Measurements from ENCODE around the gene DOCK3. TPM values are rescaled to one million over a fixed set of nuclear protein-coding genes. Genes with fewer than 3 reads are reported as not detected.

The DOCK3 gene
- total RNA-seq, 3 donors from 2014 or later (not counting 1 experiment from before 2014, with no cell fraction given), result 1.4 to 2.4 (median 1.7) TPM

DNA sequence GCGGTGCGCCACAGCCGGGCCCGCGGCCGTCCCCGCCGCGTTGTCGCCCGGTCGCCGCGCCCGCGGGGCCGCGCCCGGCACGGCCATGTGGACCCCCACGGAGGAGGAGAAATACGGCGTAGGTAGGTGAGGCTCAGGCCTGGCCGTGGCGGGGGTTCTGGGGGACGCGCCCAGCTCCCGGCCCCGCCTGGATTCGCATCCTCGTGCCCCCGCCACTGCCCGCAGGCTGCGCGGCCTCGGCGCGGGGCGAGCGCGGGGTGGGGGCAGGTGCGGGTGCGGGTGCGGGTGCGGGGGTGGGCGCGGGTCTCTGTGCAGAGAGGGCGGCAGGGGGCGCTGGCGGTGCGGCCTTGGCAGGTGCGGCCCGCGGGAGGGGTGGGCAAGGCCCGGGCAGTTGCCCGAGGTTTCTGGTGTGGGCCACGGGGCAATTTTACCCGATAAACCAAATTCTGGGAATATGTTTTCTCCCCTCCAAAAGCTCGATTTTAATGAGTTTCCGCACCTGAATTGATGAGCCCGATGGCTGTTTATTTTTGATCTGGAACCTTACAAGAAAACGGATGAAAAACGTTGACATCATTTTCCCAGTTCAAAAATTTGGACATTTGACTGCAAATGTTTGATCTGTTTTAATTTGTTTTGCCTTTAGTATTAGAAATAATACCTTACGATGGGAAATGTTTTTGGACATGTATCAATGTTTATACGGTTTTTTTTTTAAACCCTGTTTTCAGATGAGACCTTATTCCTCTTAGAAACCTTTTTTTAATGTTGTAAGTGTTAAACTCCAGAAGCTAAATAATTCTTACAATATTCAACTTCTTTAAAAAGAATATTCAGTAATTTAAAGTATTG, 678 bp downstream of the DOCK3 start:
- no peaks in the 10 kb centered on the region for H3K9me3 Mint-ChIP-seq
- H3K27me3 ChIP-seq (ENCODE audit: control insufficient read depth, insufficient read depth, low read length), result peaks cover 24% of the 10 kb centered on the region
- intact Hi-C loops (cut with micrococcal nuclease), result no loop called here

DNA sequence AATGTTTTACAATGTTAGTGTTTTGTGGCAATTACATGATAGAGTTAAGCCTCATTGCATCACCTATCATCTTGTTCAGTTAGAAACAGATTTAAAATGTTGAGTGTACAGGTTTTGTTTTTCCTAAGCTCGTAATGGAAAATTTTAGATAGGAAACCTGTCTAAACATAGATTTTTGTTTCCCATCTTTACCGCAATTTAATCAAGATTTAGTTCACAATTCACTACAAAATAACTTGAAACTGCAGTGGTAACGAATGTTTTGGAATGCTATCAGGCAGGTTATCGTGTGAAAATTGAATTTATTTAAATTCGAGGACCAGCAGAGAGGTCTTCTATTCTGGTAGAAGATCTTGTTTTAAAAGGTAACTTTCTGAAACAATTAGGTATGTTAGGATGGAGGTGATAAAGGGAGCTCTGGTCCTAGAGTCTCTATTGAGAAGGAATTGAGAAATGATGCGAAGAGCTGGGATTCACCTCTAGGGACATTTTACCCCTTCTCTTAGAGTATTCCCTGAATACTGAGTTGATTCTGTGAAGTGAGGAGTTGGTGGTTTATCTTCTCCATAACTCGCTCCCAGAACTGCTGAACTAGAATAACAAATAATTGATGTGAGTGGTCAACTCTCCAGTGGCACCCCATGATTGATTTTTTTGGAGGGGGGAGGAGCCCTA, 1.4 kb downstream of the DOCK3 start:
- Histone ChIP-seq H3K27ac (ENCODE audit: low read length) (no peak overlapping the region), H3K36me3 (ENCODE audit: control insufficient read depth, insufficient read depth, low read length) (no peaks in the 10 kb centered on the region), H3K9me3 (ENCODE audit: control insufficient read depth, insufficient read depth, low read length) (no peaks in the 10 kb centered on the region), H3K4me1 (ENCODE audit: control insufficient read depth, insufficient read depth, low read length) (peaks cover 7% of the 10 kb centered on the region), H3K4me3 (ENCODE audit: low read length) (no peak overlapping the region), H3K27me3 (ENCODE audit: control insufficient read depth, insufficient read depth, low read length) (peaks cover 24% of the 10 kb centered on the region)
- TF ChIP-seq, protein P1, sequence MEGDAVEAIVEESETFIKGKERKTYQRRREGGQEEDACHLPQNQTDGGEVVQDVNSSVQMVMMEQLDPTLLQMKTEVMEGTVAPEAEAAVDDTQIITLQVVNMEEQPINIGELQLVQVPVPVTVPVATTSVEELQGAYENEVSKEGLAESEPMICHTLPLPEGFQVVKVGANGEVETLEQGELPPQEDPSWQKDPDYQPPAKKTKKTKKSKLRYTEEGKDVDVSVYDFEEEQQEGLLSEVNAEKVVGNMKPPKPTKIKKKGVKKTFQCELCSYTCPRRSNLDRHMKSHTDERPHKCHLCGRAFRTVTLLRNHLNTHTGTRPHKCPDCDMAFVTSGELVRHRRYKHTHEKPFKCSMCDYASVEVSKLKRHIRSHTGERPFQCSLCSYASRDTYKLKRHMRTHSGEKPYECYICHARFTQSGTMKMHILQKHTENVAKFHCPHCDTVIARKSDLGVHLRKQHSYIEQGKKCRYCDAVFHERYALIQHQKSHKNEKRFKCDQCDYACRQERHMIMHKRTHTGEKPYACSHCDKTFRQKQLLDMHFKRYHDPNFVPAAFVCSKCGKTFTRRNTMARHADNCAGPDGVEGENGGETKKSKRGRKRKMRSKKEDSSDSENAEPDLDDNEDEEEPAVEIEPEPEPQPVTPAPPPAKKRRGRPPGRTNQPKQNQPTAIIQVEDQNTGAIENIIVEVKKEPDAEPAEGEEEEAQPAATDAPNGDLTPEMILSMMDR (IDR thresholded peaks at IDR 0.05), result no peak
- peaks cover 0 to 6% of the 10 kb centered on the region in 2 donors for H3K4me1 Mint-ChIP-seq
- no peak overlapping the region for H3K4me3 Mint-ChIP-seq
- intact Hi-C loops (cut with micrococcal nuclease), result no loop called here
- no peaks in the 10 kb centered on the region for H3K36me3 Mint-ChIP-seq
- ATAC-seq, result no peak
- no peak for DNase-seq
- peaks cover 9 to 24% of the 10 kb centered on the region in 2 donors for H3K27me3 Mint-ChIP-seq (ENCODE audit: low read depth in 2 of 2)
- WGBS (ENCODE audit: insufficient coverage), result 91% methylated on average over 3 of the region's 7 CpGs
- H3K9me3 Mint-ChIP-seq, result no peaks in the 10 kb centered on the region
- H3K27ac Mint-ChIP-seq, result no peak overlapping the region

More for the DNA sequence above, 678 bp downstream of the DOCK3 start:
- H3K9me3 ChIP-seq (ENCODE audit: control insufficient read depth, insufficient read depth, low read length), result no peaks in the 10 kb centered on the region
- peak; percentile 40 to 62 for DNase-seq
- no peak overlapping the region for H3K27ac ChIP-seq (ENCODE audit: low read length)
- peaks cover 9 to 21% of the 10 kb centered on the region in 2 donors for H3K27me3 Mint-ChIP-seq (ENCODE audit: low read depth in 2 of 2)
- WGBS (ENCODE audit: insufficient coverage), result under 1% methylated on average over 63 of the region's 65 CpGs
- no peaks in the 10 kb centered on the region for H3K36me3 ChIP-seq (ENCODE audit: control insufficient read depth, insufficient read depth, low read length)
- H3K36me3 Mint-ChIP-seq, result no peaks in the 10 kb centered on the region
- peaks cover 7% of the 10 kb centered on the region for H3K4me1 ChIP-seq (ENCODE audit: control insufficient read depth, insufficient read depth, low read length)
- no peak overlapping the region for H3K4me3 ChIP-seq (ENCODE audit: low read length)
- H3K27ac Mint-ChIP-seq, result no peak overlapping the region
- ATAC-seq, result peak; percentile 38 to 57 (median 52)
- peak overlapping the region; percentile 82 for H3K4me3 Mint-ChIP-seq
- H3K4me1 Mint-ChIP-seq, result peaks cover 0 to 6% of the 10 kb centered on the region in 2 donors
- TF ChIP-seq, protein P1 (IDR thresholded peaks at IDR 0.05), result peak; percentile 49

DNA sequence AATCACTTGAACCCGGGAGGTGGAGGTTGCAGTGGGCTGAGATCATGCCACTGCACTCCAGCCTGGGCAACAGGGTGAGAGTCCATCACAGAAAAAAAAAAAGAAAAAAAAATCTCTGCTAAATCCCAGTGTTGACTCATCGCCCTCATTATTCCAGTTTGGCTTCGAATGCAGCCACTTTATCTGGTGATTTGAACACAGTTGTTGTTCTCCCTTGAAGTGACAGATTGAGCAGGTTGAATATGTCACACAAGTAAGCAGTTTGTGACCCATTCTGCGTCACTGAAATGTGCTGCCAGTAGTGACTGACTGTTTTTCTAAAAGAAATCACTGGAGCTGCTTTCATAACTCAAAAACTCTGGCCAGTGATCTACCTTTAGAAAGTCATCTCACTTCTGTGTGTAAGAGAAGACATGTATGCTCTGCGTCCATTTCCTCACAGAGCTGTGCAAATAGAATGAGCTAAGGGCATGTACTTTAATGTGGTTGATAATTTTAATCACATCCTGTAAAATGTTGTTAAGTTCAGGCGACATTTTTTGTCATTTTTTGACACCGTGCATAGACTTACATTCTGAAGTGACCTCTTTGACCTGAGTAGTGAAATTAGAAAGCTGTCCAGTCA, 12.5 kb downstream of the DOCK3 start:
- H3K27ac Mint-ChIP-seq, result no peak overlapping the region
- no peaks in the 10 kb centered on the region for H3K4me1 Mint-ChIP-seq
- H3K27ac ChIP-seq (ENCODE audit: low read length), result no peak overlapping the region
- TF ChIP-seq, protein P1 (IDR thresholded peaks at IDR 0.05), result no peak
- ATAC-seq (no peak), DNase-seq (no peak)
- H3K4me3 Mint-ChIP-seq, result no peak overlapping the region
- H3K27me3 Mint-ChIP-seq (ENCODE audit: low read depth in 2 of 2), result peaks cover 17 to 23% of the 10 kb centered on the region in 2 donors
- no peaks in the 10 kb centered on the region for H3K9me3 ChIP-seq (ENCODE audit: control insufficient read depth, insufficient read depth, low read length)
- H3K27me3 ChIP-seq (ENCODE audit: control insufficient read depth, insufficient read depth, low read length), result no peaks in the 10 kb centered on the region
- H3K4me3 ChIP-seq (ENCODE audit: low read length), result no peak overlapping the region
- 93% methylated on average over 7 of the region's 7 CpGs for WGBS (ENCODE audit: insufficient coverage)
- no peaks in the 10 kb centered on the region for H3K36me3 ChIP-seq (ENCODE audit: control insufficient read depth, insufficient read depth, low read length)
- intact Hi-C loops (cut with micrococcal nuclease), result no loop called here
- H3K4me1 ChIP-seq (ENCODE audit: control insufficient read depth, insufficient read depth, low read length), result no peaks in the 10 kb centered on the region
- H3K9me3 Mint-ChIP-seq, result no peaks in the 10 kb centered on the region
- H3K36me3 Mint-ChIP-seq, result no peaks in the 10 kb centered on the region
